H1 (cell line): ENCODE data around the gene RBBP6. TPM values are rescaled to one million over a fixed set of nuclear protein-coding genes. Genes with fewer than 3 reads are reported as not detected.

Source experiments
- CTCF ChIA-PET: fragments of 300-600 bp; sonication (Branson Sonifier 250); formaldehyde crosslinking; loops from one replicate; lab custom pipeline; 2021; ENCODE audit not compliant: partially characterized antibody; lab: Charles Lee
- POLR2A ChIA-PET: fragments of 300-600 bp; sonication (Branson Sonifier 250); formaldehyde crosslinking; loops from one replicate; lab custom pipeline; 2021; ENCODE audit warnings: inconsistent platforms; ENCODE audit not compliant: partially characterized antibody; lab: Charles Lee
- DNase-seq, 2 experiments: peaks; one replicate each; pipeline versions ENCODE4 v3.0.0 to v3.0.0-alpha.2; 2010 to 2022; ENCODE audit warnings: low spot score in 2 of 2, low read depth in 1 of 2, mixed read lengths in 1 of 2
- FAIRE-seq: peaks from 2 replicates; lab custom pipeline; 2011; peaks lifted over from hg19 to GRCh38; lab: Jason Lieb, UNC
- H2AFZ ChIP-seq: 2 replicates; pipeline ENCODE4 v1.8.1; 2012; ENCODE audit warnings: low read length, inconsistent platforms
- H2AK5ac ChIP-seq: 2 replicates; pipeline ENCODE4 v1.6.1; 2013; ENCODE audit warnings: low read depth, low read length
- H2BK120ac ChIP-seq: replicated peaks from 2 replicates; pipeline ENCODE3; 2013; ENCODE audit warnings: low read depth, low read length, inconsistent platforms
- H2BK12ac ChIP-seq: 2 replicates; pipeline ENCODE4 v1.6.1; 2013; ENCODE audit warnings: low read depth, low read length
- H2BK15ac ChIP-seq: 2 replicates; pipeline ENCODE4 v1.6.1; 2013; ENCODE audit warnings: low read length
- H2BK20ac ChIP-seq: 2 replicates; pipeline ENCODE4 v1.6.1; 2013; ENCODE audit warnings: low read length
- H2BK5ac ChIP-seq: 2 replicates; pipeline ENCODE4 v1.6.1; 2013; ENCODE audit warnings: low read depth, low read length
- H3K14ac ChIP-seq: 2 replicates; pipeline ENCODE4 v1.6.1; 2013; ENCODE audit warnings: inconsistent platforms; ENCODE audit not compliant: insufficient read length
- H3K18ac ChIP-seq: 2 replicates; pipeline ENCODE4 v1.6.1; 2013; ENCODE audit warnings: low read length; ENCODE audit errors: extremely low read depth
- H3K23ac ChIP-seq: 2 replicates; pipeline ENCODE4 v1.6.1; 2013; ENCODE audit warnings: inconsistent platforms; ENCODE audit not compliant: insufficient read length
- H3K23me2 ChIP-seq: 2 replicates; pipeline ENCODE4 v1.6.1; 2013; ENCODE audit warnings: low read depth, low read length
- H3K27ac ChIP-seq: 2 replicates; pipeline ENCODE4 v1.6.1; 2011; ENCODE audit warnings: low read depth, low read length, inconsistent platforms
- H3K27me3 ChIP-seq, 4 experiments: replicated peaks in 1 of 4; 1 replicate in 1 of 4; 2 replicates in 3 of 4; pipeline versions ENCODE4 v1.6.1 to v1.8.1; 2011 to 2013; ENCODE audit warnings: low read length in 3 of 4, mild to moderate bottlenecking in 3 of 4, inconsistent platforms in 2 of 4, mixed read lengths in 2 of 4, moderate library complexity in 1 of 4; ENCODE audit not compliant: control insufficient read depth in 3 of 4, insufficient read depth in 3 of 4; ENCODE audit errors: extremely low read depth in 1 of 4
- H3K36me3 ChIP-seq, 4 experiments: 2 replicates each; pipeline versions ENCODE4 v1.6.1 to v1.8.1; 2011 to 2013; ENCODE audit warnings: mild to moderate bottlenecking in 4 of 4, low read length in 3 of 4, moderate library complexity in 2 of 4, control low read depth in 1 of 4, inconsistent platforms in 1 of 4; ENCODE audit not compliant: insufficient read depth in 4 of 4, control insufficient read depth in 2 of 4
- H3K4ac ChIP-seq: replicated peaks from 2 replicates; pipeline ENCODE3; 2013; ENCODE audit warnings: low read length, low read depth, mixed read lengths, inconsistent platforms; ENCODE audit not compliant: insufficient read length
- H3K4me1 ChIP-seq, 4 experiments: replicated peaks in 1 of 4; 1 replicate in 1 of 4; 2 replicates in 3 of 4; pipeline versions ENCODE4 v1.6.1 to v1.8.1; 2011 to 2013; ENCODE audit warnings: low read length in 3 of 4, inconsistent platforms in 2 of 4, mixed read lengths in 1 of 4; ENCODE audit not compliant: insufficient read depth in 4 of 4, control insufficient read depth in 3 of 4
- H3K4me2 ChIP-seq, 2 experiments: 2 replicates each; pipeline versions ENCODE4 v1.6.1 to v1.8.1; 2011 to 2013; ENCODE audit warnings: low read depth in 2 of 2, low read length in 2 of 2, control low read depth in 1 of 2, inconsistent platforms in 1 of 2, mild to moderate bottlenecking in 1 of 2; ENCODE audit not compliant: insufficient read depth in 1 of 2
- H3K4me3 ChIP-seq, 4 experiments: fragments of 200-600, 300-600 bp in 1 of 4; sonication (generic), shearing (Covaris generic), sonication (Bioruptor Twin) in 1 of 4; 2 replicates each; pipeline versions ENCODE4 v1.5.1 to v1.8.1; 2011 to 2016; ENCODE audit warnings: low read length in 4 of 4, low read depth in 3 of 4, control low read depth in 2 of 4, inconsistent platforms in 2 of 4, mild to moderate bottlenecking in 2 of 4, mixed read lengths in 1 of 4, moderate library complexity in 1 of 4; ENCODE audit not compliant: insufficient read depth in 2 of 4; ENCODE audit errors: extremely low read depth in 1 of 4
- H3K56ac ChIP-seq: replicated peaks from 2 replicates; pipeline ENCODE3; 2013; ENCODE audit warnings: low read depth, mild to moderate bottlenecking, mixed read lengths, low read length, inconsistent platforms; ENCODE audit not compliant: insufficient read length
- H3K79me1 ChIP-seq: 2 replicates; pipeline ENCODE4 v1.6.1; 2013; ENCODE audit warnings: low read depth, low read length, control low read depth
- H3K79me2 ChIP-seq, 2 experiments: 2 replicates each; pipeline versions ENCODE4 v1.6.1 to v1.8.1; 2012 to 2013; ENCODE audit warnings: low read length in 2 of 2, mild to moderate bottlenecking in 2 of 2, inconsistent platforms in 1 of 2; ENCODE audit not compliant: insufficient read depth in 2 of 2, control insufficient read depth in 1 of 2
- H3K9ac ChIP-seq, 4 experiments: replicated peaks in 1 of 4; 1 replicate in 1 of 4; 2 replicates in 3 of 4; pipeline versions ENCODE4 v1.6.1 to v1.8.1; 2011 to 2013; ENCODE audit warnings: low read depth in 3 of 4, low read length in 3 of 4, control low read depth in 2 of 4, mild to moderate bottlenecking in 2 of 4, moderate library complexity in 2 of 4, inconsistent platforms in 1 of 4; ENCODE audit errors: extremely low read depth in 1 of 4
- H3K9me3 ChIP-seq, 2 experiments: 2 replicates each; pipeline versions ENCODE4 v1.6.1 to v1.8.1; 2012 to 2013; ENCODE audit warnings: mild to moderate bottlenecking in 2 of 2, moderate library complexity in 2 of 2, control low read depth in 1 of 2, inconsistent platforms in 1 of 2, low read depth in 1 of 2, low read length in 1 of 2, mixed read lengths in 1 of 2; ENCODE audit not compliant: insufficient read depth in 2 of 2
- H4K20me1 ChIP-seq, 2 experiments: replicated peaks in 1 of 2; 2 replicates each; pipeline versions ENCODE3 to v1.8.1; 2011 to 2013; ENCODE audit warnings: inconsistent platforms in 2 of 2, low read length in 2 of 2, mild to moderate bottlenecking in 1 of 2; ENCODE audit not compliant: insufficient read depth in 2 of 2, control insufficient read depth in 1 of 2
- H4K5ac ChIP-seq: 2 replicates; pipeline ENCODE4 v1.6.1; 2013; ENCODE audit warnings: low read length, low read depth, mixed read lengths, inconsistent platforms; ENCODE audit not compliant: insufficient read length
- H4K8ac ChIP-seq: 2 replicates; pipeline ENCODE4 v1.8.0; 2013; ENCODE audit warnings: mild to moderate bottlenecking, moderate library complexity, low read length, inconsistent platforms; ENCODE audit not compliant: insufficient read depth; ENCODE audit errors: extremely low read depth
- H4K91ac ChIP-seq: replicated peaks from 2 replicates; pipeline ENCODE3; 2013; ENCODE audit warnings: low read length, mixed read lengths, inconsistent platforms; ENCODE audit not compliant: insufficient read length
- RFX5 ChIP-seq: IDR thresholded peaks from 2 replicates; pipeline ENCODE4 v1.6.1; 2011; ENCODE audit warnings: low read depth, low read length, improper control_type of control experiment, borderline replicate concordance
- RNF2 ChIP-seq: fragments of 200-900, 300-1000 bp; sonication (generic); IDR thresholded peaks from 2 replicates; pipeline ENCODE4 v1.7.1; 2016; ENCODE audit warnings: borderline replicate concordance, low read depth, mild to moderate bottlenecking, antibody characterized with exemption, low read length; ENCODE audit not compliant: poor library complexity, severe bottlenecking; ENCODE audit errors: missing control alignments
- SIN3A ChIP-seq, 2 experiments: IDR thresholded peaks in 1 of 2; conservative IDR thresholded peaks in 1 of 2; 2 replicates each; pipeline ENCODE4 v1.6.1; 2011 to 2012; ENCODE audit warnings: low read length in 2 of 2, improper control_type of control experiment in 1 of 2, low read depth in 1 of 2, mild to moderate bottlenecking in 1 of 2
- SP4 ChIP-seq: IDR thresholded peaks from 2 replicates; pipeline ENCODE4 v1.6.1; 2012; ENCODE audit warnings: low read length, inconsistent platforms
- TAF7 ChIP-seq: optimal IDR thresholded peaks from 2 replicates; pipeline ENCODE3; 2011; ENCODE audit warnings: low read depth, mild to moderate bottlenecking, inconsistent platforms, low read length, moderate library complexity, borderline replicate concordance
- WGBS, 2 experiments: shearing (Covaris generic) in 1 of 2; methylation state at CpG; one replicate each; pipeline versions ENCODE4 v1.1.6 to v1.1.7; 2013 to 2015; ENCODE audit warnings: low lambda C conversion rate in 2 of 2, mixed read lengths in 2 of 2, inconsistent platforms in 1 of 2, low coverage in 1 of 2, missing lambda C conversion rate in 1 of 2; ENCODE audit not compliant: insufficient replicate concordance in 2 of 2, insufficient coverage in 1 of 2, insufficient read length in 1 of 2; ENCODE audit errors: extremely low coverage in 1 of 2, missing lambda C conversion rate in 1 of 2; 5-methylcytosine and 5-hydroxymethylcytosine counted together
- polyA plus RNA-seq, 7 experiments: library from polyadenylated mRNA; depleted of rRNA in 3 of 7; stranded (reverse) in 5 of 7; unstranded in 2 of 7; fragments of >200 nt in 5 of 7; fragments of 200-250 nt in 2 of 7; gene quantifications; 1 replicate in 5 of 7; 2 replicates in 1 of 7; 4 replicates in 1 of 7; pipeline versions ENCODE4 v1.2.1 to v1.2.3, GENCODE V29; 2011 to 2013; ENCODE audit warnings: missing spikeins in 2 of 7, mixed read lengths in 2 of 7
- total RNA-seq: library from RNA; stranded (reverse); fragmentation: NEBNext Ultra II Directional; extraction: Animal tissue kit (Norgen Biotek cat#: 25700); gene quantifications from 2 replicates; pipeline ENCODE4 v1.2.1, GENCODE V29; 2021

RBBP6 gene
- total and polyA plus RNA-seq, 2 of the 8 experiments (the other 6 are each of a cell fraction or from before 2014, with no cell fraction given): 22.5 to 54.5 TPM

GRCh38 chr16:24543949-24544348 is 4.6 kb downstream of the RBBP6 start:
- H3K9me3 ChIP-seq: no peaks in the 10 kb centered on the region; a peak in 1 of 4 replicates
- no peak overlapping the region for H3K4me3 ChIP-seq
- H3K23ac ChIP-seq: no peak overlapping the region
- CTCF ChIA-PET: interaction anchor here (1.4 kb wide), 1 partner anchor 12 kb away, joined by 4 read pairs; no protein-coding TSS in a partner anchor
- no peak overlapping the region for H4K8ac ChIP-seq
- no peak overlapping the region for H2BK120ac ChIP-seq
- no peak overlapping the region for H2AK5ac ChIP-seq
- peaks cover 8% of the 10 kb centered on the region; the same call in 1 of the 2 replicates for H3K23me2 ChIP-seq
- no peak overlapping the region for H3K4ac ChIP-seq
- no peak overlapping the region for H2BK15ac ChIP-seq
- no peak overlapping the region for H4K5ac ChIP-seq
- no peaks in the 10 kb centered on the region for H3K27me3 ChIP-seq
- H4K20me1 ChIP-seq: peaks cover 2 to 7% of the 10 kb centered on the region in 2 experiments
- H3K79me1 ChIP-seq: 0 out of 2 replicates have a peak, but pooled peaks cover 2% of the 10 kb centered on the region
- H2BK5ac ChIP-seq: no peak overlapping the region
- H3K56ac ChIP-seq: no peak overlapping the region
- FAIRE-seq (no peak), DNase-seq (no peak)
- peaks cover 3 to 29% (median 11%) of the 10 kb centered on the region in 4 experiments; a peak in 7 of 8 replicates for H3K36me3 ChIP-seq
- no peak overlapping the region for H2BK12ac ChIP-seq
- no peak overlapping the region for H2BK20ac ChIP-seq
- WGBS, 2 experiments: 76% methylated on average over 2 of the region's 2 CpGs; no CpG with 5 or more reads in 1 of the 2 experiments
- H4K91ac ChIP-seq: no peak overlapping the region
- H3K18ac ChIP-seq: no peak overlapping the region
- H3K27ac ChIP-seq: no peak overlapping the region
- H3K4me2 ChIP-seq: no peak overlapping the region
- no peak overlapping the region for H3K9ac ChIP-seq
- H2AFZ ChIP-seq: no peak overlapping the region
- no peak overlapping the region for H3K14ac ChIP-seq
- POLR2A ChIA-PET: no interaction called here
- H3K4me1 ChIP-seq: 0 out of 7 replicates have a peak, but pooled peaks cover 0 to 2% (median 0%) of the 10 kb centered on the region in 4 experiments
- H3K79me2 ChIP-seq: peaks cover 23 to 78% of the 10 kb centered on the region in 2 experiments
- TF ChIP-seq RFX5 (no peak), TAF7 (no peak), SP4 (no peak), SIN3A (conservative IDR thresholded peaks at IDR 0.05 in 1 of 2, IDR thresholded peaks at IDR 0.05 in 1 of 2; ENCODE audit: low read depth in 1 of 2, low read length in 2 of 2) (no peak), RNF2 (no peak)
